Thyroid gland (tissue), 4 donors: ENCODE results near the gene GPSM3.
"Not testable (repeated sequence)": the region's sequence is repeated elsewhere in the genome, so short reads cannot be mapped to it uniquely, and the experiment has no call there.

ENCODE experiments used
- POLR2A ChIP-seq, 2 donors: fragments of 450-650 bp; IDR thresholded peaks; one replicate each; pipeline ENCODE4 v1.6.1; 2017; ENCODE audit warnings: antibody characterized with exemption in 2 of 2, mild to moderate bottlenecking in 2 of 2, moderate library complexity in 1 of 2
- TF ChIP-seq, protein P1 (sequence below), 6 experiments: fragments of 200-600 bp in 3 of 6; fragments of 450-650 bp in 3 of 6; sonication (generic) in 3 of 6; IDR thresholded peaks; one replicate each; pipeline ENCODE4 v1.5.1; 2016 to 2019; ENCODE audit warnings: antibody characterized with exemption in 6 of 6, mild to moderate bottlenecking in 2 of 6, inconsistent platforms in 1 of 6, moderate library complexity in 1 of 6

DNA sequence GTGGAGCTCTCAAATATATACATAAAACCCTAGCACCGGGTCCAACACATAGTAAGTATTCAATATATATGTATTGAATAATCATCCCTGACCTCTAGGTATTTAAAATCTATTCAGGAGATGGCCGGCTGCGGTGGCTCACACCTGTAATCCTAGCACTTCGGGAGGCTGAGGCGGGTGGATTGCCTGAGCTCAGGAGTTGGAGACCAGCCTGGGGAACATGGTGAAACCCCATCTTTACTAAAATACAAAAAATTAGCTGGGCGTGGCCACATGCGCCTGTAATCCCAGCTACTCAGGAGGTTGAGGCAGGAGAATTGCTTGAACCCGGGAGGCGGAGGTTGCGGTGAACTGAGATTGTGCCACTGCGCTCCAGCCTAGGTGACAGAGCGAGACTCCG, 653 bp upstream of the GPSM3 start:
- TF ChIP-seq, protein P1, sequence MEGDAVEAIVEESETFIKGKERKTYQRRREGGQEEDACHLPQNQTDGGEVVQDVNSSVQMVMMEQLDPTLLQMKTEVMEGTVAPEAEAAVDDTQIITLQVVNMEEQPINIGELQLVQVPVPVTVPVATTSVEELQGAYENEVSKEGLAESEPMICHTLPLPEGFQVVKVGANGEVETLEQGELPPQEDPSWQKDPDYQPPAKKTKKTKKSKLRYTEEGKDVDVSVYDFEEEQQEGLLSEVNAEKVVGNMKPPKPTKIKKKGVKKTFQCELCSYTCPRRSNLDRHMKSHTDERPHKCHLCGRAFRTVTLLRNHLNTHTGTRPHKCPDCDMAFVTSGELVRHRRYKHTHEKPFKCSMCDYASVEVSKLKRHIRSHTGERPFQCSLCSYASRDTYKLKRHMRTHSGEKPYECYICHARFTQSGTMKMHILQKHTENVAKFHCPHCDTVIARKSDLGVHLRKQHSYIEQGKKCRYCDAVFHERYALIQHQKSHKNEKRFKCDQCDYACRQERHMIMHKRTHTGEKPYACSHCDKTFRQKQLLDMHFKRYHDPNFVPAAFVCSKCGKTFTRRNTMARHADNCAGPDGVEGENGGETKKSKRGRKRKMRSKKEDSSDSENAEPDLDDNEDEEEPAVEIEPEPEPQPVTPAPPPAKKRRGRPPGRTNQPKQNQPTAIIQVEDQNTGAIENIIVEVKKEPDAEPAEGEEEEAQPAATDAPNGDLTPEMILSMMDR (IDR thresholded peaks at IDR 0.05): not testable (repeated sequence)
- TF ChIP-seq POLR2A (IDR thresholded peaks at IDR 0.05): not testable (repeated sequence)
